Peyer's patch (tissue), 4 donors: ENCODE measurements around the gene CD24. TPM values are rescaled to one million over a fixed set of nuclear protein-coding genes. Genes with fewer than 3 reads are reported as not detected.

Source experiments
- DNase-seq, 3 donors: peaks; one replicate each; pipeline ENCODE4 v3.0.0-alpha.2; 2017 to 2019
- H3K27ac ChIP-seq, 4 donors: fragments of 200-600 bp; sonication (generic); one replicate each; pipeline ENCODE4 v1.5.1; 2016 to 2019
- H3K27me3 ChIP-seq, 2 donors: fragments of 200-600 bp; sonication (generic); one replicate each; pipeline ENCODE4 v1.5.1; 2019
- H3K36me3 ChIP-seq, 3 donors: fragments of 200-600 bp; sonication (generic); one replicate each; pipeline ENCODE4 v1.5.1; 2016 to 2019
- H3K4me1 ChIP-seq, 4 donors: fragments of 200-600 bp; sonication (generic); one replicate each; pipeline ENCODE4 v1.5.1; 2016 to 2019
- H3K4me3 ChIP-seq, 4 donors: fragments of 200-600 bp; sonication (generic); 1 replicate in 3 of 4; 2 replicates in 1 of 4; pipeline ENCODE4 v1.5.1; 2016 to 2019; ENCODE audit warnings: mild to moderate bottlenecking in 1 of 4
- H3K9me3 ChIP-seq, 4 donors: fragments of 200-600 bp; sonication (generic); one replicate each; pipeline ENCODE4 v1.5.1; 2016 to 2019; ENCODE audit warnings: mild to moderate bottlenecking in 1 of 4
- POLR2A ChIP-seq, 2 donors: fragments of 450-650 bp; IDR thresholded peaks; one replicate each; pipeline ENCODE4 v1.5.1; 2017; ENCODE audit warnings: antibody characterized with exemption in 2 of 2, mild to moderate bottlenecking in 2 of 2, moderate library complexity in 2 of 2
- total RNA-seq, 4 donors: library from RNA; depleted of rRNA; stranded (reverse); fragments of >200 nt; gene quantifications; one replicate each; pipeline ENCODE4 v1.1.0, GENCODE V29; 2016
- TF ChIP-seq, protein P1 (sequence below), 6 experiments: fragments of 450-650 bp in 4 of 6; fragments of 200-600 bp in 2 of 6; sonication (generic) in 1 of 6; IDR thresholded peaks; one replicate each; pipeline ENCODE4 v1.5.1; 2017 to 2019; ENCODE audit warnings: antibody characterized with exemption in 6 of 6, mild to moderate bottlenecking in 3 of 6, moderate library complexity in 1 of 6

The CD24 gene
- total RNA-seq, 4 donors from 2014 or later, result 38.9 to 119 (median 68.9) TPM

DNA sequence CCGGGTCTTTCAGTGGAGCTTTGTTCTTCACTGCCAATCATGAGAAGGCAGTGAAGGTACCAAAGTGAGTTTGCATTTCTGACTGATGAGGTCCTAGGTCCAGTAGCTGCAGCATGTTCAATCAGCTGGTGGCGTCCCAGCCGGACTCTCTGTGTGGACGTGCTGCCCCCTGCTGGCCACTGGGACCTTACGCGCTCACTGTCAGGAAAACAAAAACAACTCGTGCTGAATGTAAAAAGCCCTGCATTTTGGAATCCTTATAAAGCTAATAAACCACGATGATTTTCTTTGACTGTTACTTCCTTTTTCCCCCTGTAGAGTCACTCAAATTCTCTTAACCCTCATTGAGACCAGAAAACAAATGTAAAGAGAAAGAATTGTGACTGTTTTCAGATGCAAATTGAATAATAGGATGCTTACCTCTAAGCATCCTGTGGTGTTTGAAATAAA is 4.9 kb upstream of the CD24 start:
- TF ChIP-seq POLR2A (IDR thresholded peaks at IDR 0.05), result no peak
- TF ChIP-seq, protein P1, sequence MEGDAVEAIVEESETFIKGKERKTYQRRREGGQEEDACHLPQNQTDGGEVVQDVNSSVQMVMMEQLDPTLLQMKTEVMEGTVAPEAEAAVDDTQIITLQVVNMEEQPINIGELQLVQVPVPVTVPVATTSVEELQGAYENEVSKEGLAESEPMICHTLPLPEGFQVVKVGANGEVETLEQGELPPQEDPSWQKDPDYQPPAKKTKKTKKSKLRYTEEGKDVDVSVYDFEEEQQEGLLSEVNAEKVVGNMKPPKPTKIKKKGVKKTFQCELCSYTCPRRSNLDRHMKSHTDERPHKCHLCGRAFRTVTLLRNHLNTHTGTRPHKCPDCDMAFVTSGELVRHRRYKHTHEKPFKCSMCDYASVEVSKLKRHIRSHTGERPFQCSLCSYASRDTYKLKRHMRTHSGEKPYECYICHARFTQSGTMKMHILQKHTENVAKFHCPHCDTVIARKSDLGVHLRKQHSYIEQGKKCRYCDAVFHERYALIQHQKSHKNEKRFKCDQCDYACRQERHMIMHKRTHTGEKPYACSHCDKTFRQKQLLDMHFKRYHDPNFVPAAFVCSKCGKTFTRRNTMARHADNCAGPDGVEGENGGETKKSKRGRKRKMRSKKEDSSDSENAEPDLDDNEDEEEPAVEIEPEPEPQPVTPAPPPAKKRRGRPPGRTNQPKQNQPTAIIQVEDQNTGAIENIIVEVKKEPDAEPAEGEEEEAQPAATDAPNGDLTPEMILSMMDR (IDR thresholded peaks at IDR 0.05), result peak; percentile 82 to 94 (median 92)
- no peak overlapping the region for H3K4me3 ChIP-seq
- peaks cover 0 to 8% (median 0%) of the 10 kb centered on the region in 4 donors for H3K4me1 ChIP-seq
- H3K27ac ChIP-seq, result no peak overlapping the region
- peaks cover 0 to 3% of the 10 kb centered on the region in 2 donors for H3K27me3 ChIP-seq
- DNase-seq, result peak; percentile 89 to 94 (median 91)
- no peaks in the 10 kb centered on the region for H3K36me3 ChIP-seq
- H3K9me3 ChIP-seq, result no peaks in the 10 kb centered on the region

DNA sequence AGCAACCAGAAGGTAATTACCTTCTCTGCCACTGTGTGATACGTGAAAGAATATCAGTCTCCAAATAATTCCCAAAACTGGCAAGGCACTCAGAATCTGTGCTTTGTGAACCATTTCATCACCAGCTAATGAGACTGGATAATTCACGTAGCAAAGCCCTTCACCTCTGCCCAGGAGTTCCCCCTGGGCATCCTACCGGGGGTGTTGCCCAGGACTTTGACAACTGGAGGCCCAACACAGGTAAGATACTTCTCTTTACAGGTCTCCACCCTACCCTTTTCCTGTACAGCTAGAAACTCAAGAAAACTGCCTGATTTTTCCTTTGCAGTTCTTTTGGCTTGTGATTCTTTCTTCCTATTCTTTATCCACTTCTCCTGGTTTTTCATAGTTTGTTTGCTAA is 2.7 kb upstream of the CD24 start:
- H3K27me3 ChIP-seq, result peaks cover 0 to 15% of the 10 kb centered on the region in 2 donors

DNA sequence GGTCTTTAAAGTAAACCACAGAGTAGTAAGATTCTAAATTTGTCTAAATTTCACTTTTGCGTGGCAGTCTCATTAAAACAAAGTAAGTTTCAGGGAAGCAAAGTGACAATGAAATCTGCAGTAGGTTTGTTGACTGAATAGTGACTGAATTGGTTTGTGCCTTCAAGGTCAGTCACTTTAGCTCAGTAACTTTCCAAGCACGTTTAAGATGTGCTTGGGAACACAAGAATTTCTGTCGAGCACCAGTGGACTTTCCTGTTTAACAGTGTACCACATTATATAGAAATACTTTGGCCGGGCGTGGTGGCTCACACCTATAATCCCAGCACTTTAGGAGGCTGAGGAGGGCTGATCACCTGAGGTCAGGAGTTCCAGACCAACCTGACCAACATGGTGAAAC is 1.7 kb upstream of the CD24 start:
- no peak for DNase-seq
- TF ChIP-seq, protein P1 (IDR thresholded peaks at IDR 0.05), result no peak
- no peak for TF ChIP-seq POLR2A (IDR thresholded peaks at IDR 0.05)
- H3K27ac ChIP-seq, result peak overlapping the region in 1 of 4 donors; percentile 14
- H3K36me3 ChIP-seq, result no peaks in the 10 kb centered on the region
- no peak overlapping the region for H3K4me3 ChIP-seq
- H3K4me1 ChIP-seq, result peaks cover 0 to 22% (median 0%) of the 10 kb centered on the region in 4 donors
- H3K27me3 ChIP-seq, result peaks cover 0 to 15% of the 10 kb centered on the region in 2 donors
- H3K9me3 ChIP-seq, result no peaks in the 10 kb centered on the region

More for the DNA sequence above, 2.7 kb upstream of the CD24 start:
- no peak for TF ChIP-seq POLR2A (IDR thresholded peaks at IDR 0.05)
- TF ChIP-seq, protein P1 (IDR thresholded peaks at IDR 0.05), result no peak
- DNase-seq, result no peak
- H3K4me1 ChIP-seq, result peaks cover 0 to 22% (median 0%) of the 10 kb centered on the region in 4 donors
- H3K36me3 ChIP-seq, result no peaks in the 10 kb centered on the region
- no peak overlapping the region for H3K27ac ChIP-seq
- no peaks in the 10 kb centered on the region for H3K9me3 ChIP-seq
- H3K4me3 ChIP-seq, result no peak overlapping the region

DNA sequence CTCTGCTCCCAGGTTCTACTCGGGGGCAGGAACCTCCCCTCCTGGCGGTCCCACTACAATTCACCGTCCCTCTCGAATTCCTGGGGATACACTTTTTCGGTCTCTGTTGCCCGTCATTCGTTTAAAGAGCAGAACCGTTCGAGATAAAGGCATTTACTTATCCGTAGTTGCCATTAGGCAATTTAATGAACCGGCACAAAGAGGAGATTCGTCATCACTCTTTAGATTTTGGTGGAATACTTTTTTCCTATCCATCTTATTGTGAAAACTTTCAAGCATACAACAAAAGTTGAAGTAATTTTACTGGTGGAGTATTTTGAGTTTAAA is 1.2 kb upstream of the CD24 start:
- DNase-seq, result no peak
- H3K27me3 ChIP-seq, result peaks cover 0 to 15% of the 10 kb centered on the region in 2 donors
- peak overlapping the region in 3 of 4 donors; percentile 53 to 92 (median 81) for H3K27ac ChIP-seq
- H3K4me1 ChIP-seq, result peaks cover 0 to 22% (median 0%) of the 10 kb centered on the region in 4 donors
- H3K4me3 ChIP-seq, result peak overlapping the region; percentile 68 to 86 (median 78)
- TF ChIP-seq, protein P1 (IDR thresholded peaks at IDR 0.05), result no peak
- no peak for TF ChIP-seq POLR2A (IDR thresholded peaks at IDR 0.05)
- no peaks in the 10 kb centered on the region for H3K9me3 ChIP-seq
- H3K36me3 ChIP-seq, result no peaks in the 10 kb centered on the region

DNA sequence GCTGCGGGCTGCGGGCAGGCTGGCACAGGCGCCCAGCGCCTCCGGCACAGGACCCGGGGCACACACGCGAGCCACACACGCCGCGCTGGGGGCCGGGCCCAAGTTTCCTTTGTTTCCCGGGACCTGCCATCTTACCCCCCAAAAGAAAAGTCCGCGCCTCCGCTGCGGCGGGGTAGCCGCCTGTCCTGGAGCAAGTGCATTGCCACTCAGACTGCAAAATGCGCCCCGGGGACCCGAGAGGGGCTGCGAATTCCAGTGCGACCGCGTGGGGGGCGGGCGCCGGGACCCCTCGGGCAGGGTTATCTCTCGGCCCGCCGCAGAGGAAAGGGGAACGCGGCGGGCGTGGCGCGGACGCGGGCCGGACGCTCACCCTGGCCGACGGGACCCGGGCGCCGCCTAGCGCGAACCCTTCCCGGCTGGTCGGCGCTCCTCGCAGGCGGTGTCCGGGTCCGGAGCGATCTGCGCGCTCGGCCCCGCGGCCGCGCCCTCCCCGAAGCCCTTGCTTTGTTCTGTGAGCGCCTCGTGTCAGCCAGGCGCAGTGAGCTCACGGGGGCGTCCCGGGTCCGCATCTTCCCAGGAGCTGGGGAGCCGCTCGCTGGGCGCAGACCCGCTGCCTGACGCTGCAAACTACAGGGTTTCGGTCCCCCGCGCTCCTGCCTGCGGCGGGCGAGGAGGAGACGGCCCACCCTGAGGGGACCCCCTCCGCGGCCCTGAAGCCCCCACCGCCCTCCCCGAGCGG is 639 bp upstream of the CD24 start:
- TF ChIP-seq POLR2A (IDR thresholded peaks at IDR 0.05), result peak in 1 of 2 donors; percentile 17
- TF ChIP-seq, protein P1 (IDR thresholded peaks at IDR 0.05), result peak in 3 of 6 experiments; percentile 25 to 47 (median 44)
- Histone ChIP-seq H3K4me1 (peaks cover 0 to 22% (median 0%) of the 10 kb centered on the region in 4 donors), H3K36me3 (no peaks in the 10 kb centered on the region), H3K9me3 (no peaks in the 10 kb centered on the region), H3K4me3 (peak overlapping the region; percentile 68 to 86 (median 78)), H3K27ac (peak overlapping the region; percentile 53 to 92 (median 70)), H3K27me3 (peaks cover 0 to 15% of the 10 kb centered on the region in 2 donors)
- DNase-seq, result peak; percentile 47 to 79 (median 76)
